GM23338 (cell line): ENCODE results near the gene FAM89B. TPM values are rescaled to one million over a fixed set of nuclear protein-coding genes. Genes with fewer than 3 reads are reported as not detected.

Experiments used
- ATAC-seq: fragments of 200-7000 bp; cut with Tn5 transposase; 3 replicates; pipeline ENCODE4 v1.9.1; 2020
- DNase-seq: peaks from one replicate; pipeline ENCODE4 v3.0.0-alpha.2; 2015; ENCODE audit warnings: low spot score
- H2AFZ ChIP-seq: fragments of 200-600 bp; sonication (generic); 2 replicates; pipeline ENCODE4 v1.8.0; 2016; ENCODE audit warnings: antibody characterized with exemption, mild to moderate bottlenecking, moderate library complexity
- H3F3A ChIP-seq: fragments of 200-600 bp; sonication (generic); replicated peaks from 2 replicates; pipeline ENCODE4 v1.8.0; 2017; ENCODE audit warnings: antibody characterized with exemption, mixed run types, low read depth
- H3K27ac ChIP-seq: fragments of 200-600 bp; sonication (generic); 2 replicates; pipeline ENCODE4 v1.6.1; 2016; ENCODE audit warnings: low read depth
- H3K27me3 ChIP-seq: fragments of 200-600 bp; sonication (generic); 2 replicates; pipeline ENCODE4 v1.8.0; 2016; ENCODE audit warnings: mild to moderate bottlenecking, mixed run types, moderate library complexity; ENCODE audit not compliant: insufficient read depth
- H3K36me3 ChIP-seq: fragments of 200-600 bp; sonication (generic); 2 replicates; pipeline ENCODE4 v1.8.0; 2016; ENCODE audit warnings: mild to moderate bottlenecking; ENCODE audit not compliant: insufficient read depth
- H3K4me1 ChIP-seq: fragments of 200-600 bp; sonication (generic); 2 replicates; pipeline ENCODE4 v1.8.0; 2016; ENCODE audit warnings: mild to moderate bottlenecking, moderate library complexity; ENCODE audit not compliant: insufficient read depth
- H3K4me2 ChIP-seq: fragments of 200-600 bp; sonication (generic); 2 replicates; pipeline ENCODE4 v1.7.1; 2017; ENCODE audit warnings: mixed run types
- H3K4me3 ChIP-seq: fragments of 200-600 bp; sonication (generic); 2 replicates; pipeline ENCODE4 v1.6.1; 2016; ENCODE audit warnings: mixed run types
- H3K79me2 ChIP-seq: fragments of 200-600 bp; sonication (generic); replicated peaks from 2 replicates; pipeline ENCODE4 v1.8.0; 2017; ENCODE audit warnings: mild to moderate bottlenecking; ENCODE audit not compliant: insufficient read depth
- H3K9me2 ChIP-seq: fragments of 200-600 bp; sonication (generic); 2 replicates; pipeline ENCODE4 v1.8.0; 2017; ENCODE audit not compliant: insufficient read depth
- H4K20me1 ChIP-seq: fragments of 200-600 bp; sonication (generic); replicated peaks from 2 replicates; pipeline ENCODE4 v1.8.0; 2017; ENCODE audit warnings: mild to moderate bottlenecking; ENCODE audit not compliant: insufficient read depth
- H3K27ac Mint-ChIP-seq: 2 replicates; pipeline ENCODE4 v1.8.0; 2020; ENCODE audit warnings: inconsistent platforms, mild to moderate bottlenecking, moderate library complexity, mixed read lengths
- H3K27me3 Mint-ChIP-seq: 3 replicates; pipeline ENCODE4 v1.8.0; 2022; ENCODE audit warnings: low read depth, mild to moderate bottlenecking, moderate library complexity, mixed read lengths, inconsistent platforms; ENCODE audit not compliant: insufficient read depth, poor library complexity
- H3K36me3 Mint-ChIP-seq: 3 replicates; pipeline ENCODE4 v1.8.0; 2021; ENCODE audit warnings: low read depth, mild to moderate bottlenecking, inconsistent platforms, moderate library complexity, mixed read lengths
- H3K4me1 Mint-ChIP-seq: 3 replicates; pipeline ENCODE4 v1.8.0; 2020; ENCODE audit warnings: mild to moderate bottlenecking, inconsistent platforms, mixed read lengths
- H3K4me3 Mint-ChIP-seq: 3 replicates; pipeline ENCODE4 v1.8.0; 2021; ENCODE audit warnings: moderate library complexity, mild to moderate bottlenecking, inconsistent platforms, mixed read lengths
- H3K9me3 Mint-ChIP-seq: 3 replicates; pipeline ENCODE4 v1.8.0; 2020; ENCODE audit warnings: moderate library complexity, mild to moderate bottlenecking, inconsistent platforms, mixed read lengths
- CREB1 ChIP-seq: fragments of 250-450 bp; sonication (Bioruptor Pico); IDR thresholded peaks from 2 replicates; pipeline ENCODE4 v1.5.0; 2020; ENCODE audit warnings: low read depth, mild to moderate bottlenecking, moderate library complexity
- CTCF ChIP-seq, 2 experiments: fragments of 200-600 bp in 1 of 2; sonication (generic) in 1 of 2; conservative IDR thresholded peaks; 2 replicates each; pipeline versions ENCODE4 v1.5.1 to v1.6.1; 2016 to 2017; ENCODE audit warnings: antibody characterized with exemption in 2 of 2, low read depth in 2 of 2, mild to moderate bottlenecking in 2 of 2, moderate library complexity in 1 of 2
- ETS1 ChIP-seq: IDR thresholded peaks from 2 replicates; pipeline ENCODE4 v1.6.1; 2016; ENCODE audit warnings: antibody characterized with exemption
- EZH2 ChIP-seq: fragments of 200-600 bp; sonication (generic); IDR thresholded peaks from one replicate; pipeline ENCODE4 v1.8.0; 2017; ENCODE audit warnings: antibody characterized with exemption, mild to moderate bottlenecking, low read depth; ENCODE audit not compliant: unreplicated experiment
- EZH2phosphoT487 ChIP-seq: fragments of 200-600 bp; sonication (generic); IDR thresholded peaks from one replicate; pipeline ENCODE4 v1.8.1; 2018; ENCODE audit warnings: antibody characterized with exemption; ENCODE audit not compliant: unreplicated experiment
- JUNB ChIP-seq: IDR thresholded peaks from one replicate; pipeline ENCODE4 v1.6.1; 2016; ENCODE audit warnings: antibody characterized with exemption; ENCODE audit not compliant: unreplicated experiment
- NANOG ChIP-seq: IDR thresholded peaks from 2 replicates; pipeline ENCODE4 v1.6.1; 2016; ENCODE audit warnings: antibody characterized with exemption, borderline replicate concordance
- POLR2AphosphoS5 ChIP-seq: IDR thresholded peaks from 2 replicates; pipeline ENCODE4 v1.6.1; 2016; ENCODE audit warnings: antibody characterized with exemption, low read depth
- REST ChIP-seq: IDR thresholded peaks from one replicate; pipeline ENCODE4 v1.6.1; 2018; ENCODE audit warnings: antibody characterized with exemption; ENCODE audit not compliant: unreplicated experiment
- STAT1 ChIP-seq: IDR thresholded peaks from one replicate; pipeline ENCODE4 v1.6.1; 2016; ENCODE audit warnings: antibody characterized with exemption; ENCODE audit not compliant: unreplicated experiment
- ZNF114 ChIP-seq: fragments of 250-450 bp; sonication (Bioruptor Pico); IDR thresholded peaks from 2 replicates; pipeline ENCODE4 v1.5.0; 2020; ENCODE audit warnings: mild to moderate bottlenecking, moderate library complexity
- ZNF331 ChIP-seq: fragments of 250-450 bp; sonication (Bioruptor Pico); IDR thresholded peaks from 2 replicates; pipeline ENCODE4 v1.5.0; 2020; ENCODE audit warnings: low read depth, mild to moderate bottlenecking, moderate library complexity
- ZNF462 ChIP-seq: fragments of 250-450 bp; sonication (Bioruptor Pico); IDR thresholded peaks from 2 replicates; pipeline ENCODE4 v1.5.0; 2020; ENCODE audit warnings: mild to moderate bottlenecking, moderate library complexity
- polyA plus RNA-seq: library from polyadenylated mRNA; unstranded; fragments of >200 nt; fragmentation: Nextera tagmentation; extraction: Ambion mirVana; gene quantifications from 2 replicates; pipeline ENCODE4 v1.2.1, GENCODE V29; 2016
- total RNA-seq: library from RNA; depleted of rRNA; stranded (reverse); fragments of >200 nt; shearing (Covaris generic); gene quantifications from 2 replicates; pipeline ENCODE4 v1.2.3, GENCODE V29; 2014

The FAM89B gene
- total and polyA plus RNA-seq, 2 experiments from 2014 or later, result 13.0 to 18.2 TPM

- Histone ChIP-seq H4K20me1 (no peaks in the 10 kb centered on the region), H3K27ac (no peak overlapping the region), H3K9me2 (no peaks in the 10 kb centered on the region), H2AFZ (no peak overlapping the region), H3K4me2 (no peak overlapping the region), H3K4me1 (peaks cover 42% of the 10 kb centered on the region), H3K36me3 (no peaks in the 10 kb centered on the region), H3K4me3 (no peak overlapping the region), H3F3A (peaks cover 30% of the 10 kb centered on the region; the same call in 1 of the 2 replicates), H3K79me2 (no peaks in the 10 kb centered on the region), H3K27me3 (peaks cover 64% of the 10 kb centered on the region)
- no peak for ATAC-seq
- H3K27me3 Mint-ChIP-seq, result peaks cover 47% of the 10 kb centered on the region
- TF ChIP-seq EZH2phosphoT487 (no peak), NANOG (no peak), ZNF114 (CRISPR knock-in tag) (no peak), CREB1 (CRISPR knock-in tag) (no peak), ETS1 (no peak), POLR2AphosphoS5 (no peak), STAT1 (no peak), CTCF (conservative IDR thresholded peaks at IDR 0.05; ENCODE audit: low read depth in 2 of 2) (no peak), REST (no peak), ZNF331 (CRISPR knock-in tag) (no peak), ZNF462 (CRISPR knock-in tag) (no peak), EZH2 (no peak), JUNB (no peak)
- no peaks in the 10 kb centered on the region; the same call in 2 of the 3 replicates for H3K36me3 Mint-ChIP-seq
- no peak overlapping the region for H3K27ac Mint-ChIP-seq
- no peaks in the 10 kb centered on the region for H3K9me3 Mint-ChIP-seq
- H3K4me1 Mint-ChIP-seq, result peaks cover 63% of the 10 kb centered on the region
- peak overlapping the region; percentile 17; the same call in 1 of the 3 replicates for H3K4me3 Mint-ChIP-seq
- DNase-seq, result no peak
Observed at GRCh38 chr11:65555693-65556231, 16.6 kb upstream of the FAM89B start.
